ENCODE results near the gene GTF2H4.
"Not testable (repeated sequence)": the region's sequence is repeated elsewhere in the genome, so short reads cannot be mapped to it uniquely, and the experiment has no call there.

GTF2H4 gene

GRCh38 chr6:30907758-30908591, at the start of gene GTF2H4:
Gene GTF2H4 (plus strand): TSS chr6:30908207.
- DNase-seq (ENCODE audit: low spot score), result peak; percentile 82

GRCh38 chr6:30859726-30860125, 48.3 kb upstream of the GTF2H4 start:
- not testable (repeated sequence) for DNase-seq (ENCODE audit: low spot score)

- DNase-seq (ENCODE audit: low spot score), result no peak
Observed at GRCh38 chr6:30861257-30862048, 46.6 kb upstream of the GTF2H4 start.

- DNase-seq (ENCODE audit: low spot score), result no peak
Observed at GRCh38 chr6:30862156-30862875, 45.7 kb upstream of the GTF2H4 start.

GRCh38 chr6:30864325-30864724, 43.7 kb upstream of the GTF2H4 start:
- DNase-seq (ENCODE audit: low spot score), result no peak

- DNase-seq (ENCODE audit: low spot score), result not testable (repeated sequence)
Observed at GRCh38 chr6:30869241-30869749, 38.7 kb upstream of the GTF2H4 start.

- DNase-seq (ENCODE audit: low spot score), result no peak
Observed at GRCh38 chr6:30870546-30870945, 37.5 kb upstream of the GTF2H4 start.

- no peak for DNase-seq (ENCODE audit: low spot score)
Observed at GRCh38 chr6:30871592-30872183, 36.3 kb upstream of the GTF2H4 start.

- DNase-seq (ENCODE audit: low spot score), result no peak
Observed at GRCh38 chr6:30873137-30873640, 34.8 kb upstream of the GTF2H4 start.

GRCh38 chr6:30873795-30874194, 34.2 kb upstream of the GTF2H4 start:
- not testable (repeated sequence) for DNase-seq (ENCODE audit: low spot score)

GRCh38 chr6:30875244-30876038, 32.6 kb upstream of the GTF2H4 start:
- no peak for DNase-seq (ENCODE audit: low spot score)

GRCh38 chr6:30876039-30876730, 31.8 kb upstream of the GTF2H4 start:
- DNase-seq (ENCODE audit: low spot score), result no peak

GRCh38 chr6:30877419-30878262, 30.4 kb upstream of the GTF2H4 start:
- DNase-seq (ENCODE audit: low spot score), result peak; percentile 78

- no peak for DNase-seq (ENCODE audit: low spot score)
Observed at GRCh38 chr6:30879684-30880427, 28.2 kb upstream of the GTF2H4 start.

GRCh38 chr6:30880698-30881252, 27.2 kb upstream of the GTF2H4 start:
- DNase-seq (ENCODE audit: low spot score), result no peak

GRCh38 chr6:30881392-30882203, 26.4 kb upstream of the GTF2H4 start:
- DNase-seq (ENCODE audit: low spot score), result no peak

- no peak for DNase-seq (ENCODE audit: low spot score)
Observed at GRCh38 chr6:30882204-30882758, 25.7 kb upstream of the GTF2H4 start.

Data from HuH-7.5 (cell line).